SK-N-DZ (cell line): ENCODE measurements around the gene SLC39A3. TPM values are rescaled to one million over a fixed set of nuclear protein-coding genes. Genes with fewer than 3 reads are reported as not detected.

Experiments used
- DNase-seq: peaks from one replicate; pipeline ENCODE4 v3.0.0-alpha.2; 2015; ENCODE audit warnings: low spot score
- polyA plus RNA-seq, 2 experiments: library from polyadenylated mRNA; depleted of rRNA; stranded (reverse); fragments of >200 nt; gene quantifications; 2 replicates each; pipeline ENCODE4 v1.2.3, GENCODE V29; 2014

The SLC39A3 gene
- polyA plus RNA-seq (2014; cell fraction: cytosol; rRNA removed) = 63.6 and 76.7 TPM in 2 replicates
- polyA plus RNA-seq (2014; cell fraction: nucleus; rRNA removed) = 30.9 and 33.5 TPM in 2 replicates

- DNase-seq = peak; percentile 97
These were observed at the start of gene SLC39A3 for GRCh38 chr19:2739602-2740313. Gene SLC39A3, minus strand, starts transcription at chr19:2740017. Its CDS starts 2,760 bp downstream, at chr19:2737257.

DNA sequence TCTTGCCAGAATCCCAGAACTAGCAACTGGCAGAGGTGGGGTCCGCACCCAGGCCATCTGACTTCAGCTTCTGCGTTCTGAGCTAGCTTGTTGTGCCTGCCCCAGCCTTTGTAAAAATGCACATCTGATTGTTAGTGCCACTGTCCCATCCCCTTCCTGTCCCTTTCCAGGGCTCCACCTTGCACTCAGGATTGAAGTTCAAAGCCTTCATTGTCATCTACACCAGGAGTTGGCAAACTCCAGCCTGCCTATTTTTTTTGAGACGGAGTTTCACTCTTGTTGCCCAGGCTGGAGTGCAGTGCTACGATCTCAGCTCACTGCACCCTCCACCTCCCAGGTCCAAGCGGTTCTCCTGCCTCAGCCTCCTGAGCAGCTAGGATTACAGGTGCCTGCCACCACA is 48.4 kb upstream of the SLC39A3 start:
- no peak for DNase-seq

DNA sequence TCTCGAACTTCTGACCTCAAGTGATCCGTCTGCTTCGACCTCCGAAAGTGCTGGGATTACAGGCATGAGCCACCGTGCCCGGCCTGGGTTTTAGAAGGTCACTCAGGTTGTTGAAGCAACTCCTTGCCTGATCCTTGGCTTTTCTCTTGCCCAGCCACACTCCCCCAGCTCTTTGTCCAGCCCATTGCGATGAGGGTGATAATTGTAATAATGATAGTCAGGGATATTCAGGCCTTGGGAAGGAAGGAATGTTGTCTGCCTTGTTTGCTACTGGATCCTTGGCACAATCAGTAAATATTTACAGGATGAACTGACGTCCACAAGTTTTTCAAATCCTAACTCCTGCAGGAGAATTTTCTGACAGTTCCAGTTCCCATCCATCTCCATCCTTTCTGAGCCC is 47.3 kb upstream of the SLC39A3 start:
- no peak for DNase-seq

GRCh38 chr19:2785244-2785997 is 45.6 kb upstream of the SLC39A3 start, which contains the start of gene THOP1:
Gene THOP1, plus strand, starts transcription at chr19:2785503. Its CDS starts 160 bp downstream, at chr19:2785663.
- peak; percentile 97 for DNase-seq

DNA sequence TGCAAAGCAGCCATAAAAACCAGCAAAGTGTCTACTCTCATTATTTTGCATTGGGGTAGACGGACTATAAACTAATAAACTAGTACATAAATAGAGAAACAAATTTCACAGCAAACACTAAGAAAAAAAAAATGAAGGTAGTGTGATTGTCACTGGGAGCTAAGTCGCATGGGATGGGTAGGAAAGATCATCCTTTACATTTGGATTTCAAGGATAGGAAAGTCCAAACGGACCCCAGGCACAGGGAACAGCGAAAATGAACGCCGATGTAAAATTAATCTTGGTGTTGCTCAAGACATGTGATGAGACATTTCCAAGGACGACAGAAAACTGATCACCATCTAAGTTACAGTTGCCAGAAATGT is 43.9 kb upstream of the SLC39A3 start:
- no peak for DNase-seq

DNA sequence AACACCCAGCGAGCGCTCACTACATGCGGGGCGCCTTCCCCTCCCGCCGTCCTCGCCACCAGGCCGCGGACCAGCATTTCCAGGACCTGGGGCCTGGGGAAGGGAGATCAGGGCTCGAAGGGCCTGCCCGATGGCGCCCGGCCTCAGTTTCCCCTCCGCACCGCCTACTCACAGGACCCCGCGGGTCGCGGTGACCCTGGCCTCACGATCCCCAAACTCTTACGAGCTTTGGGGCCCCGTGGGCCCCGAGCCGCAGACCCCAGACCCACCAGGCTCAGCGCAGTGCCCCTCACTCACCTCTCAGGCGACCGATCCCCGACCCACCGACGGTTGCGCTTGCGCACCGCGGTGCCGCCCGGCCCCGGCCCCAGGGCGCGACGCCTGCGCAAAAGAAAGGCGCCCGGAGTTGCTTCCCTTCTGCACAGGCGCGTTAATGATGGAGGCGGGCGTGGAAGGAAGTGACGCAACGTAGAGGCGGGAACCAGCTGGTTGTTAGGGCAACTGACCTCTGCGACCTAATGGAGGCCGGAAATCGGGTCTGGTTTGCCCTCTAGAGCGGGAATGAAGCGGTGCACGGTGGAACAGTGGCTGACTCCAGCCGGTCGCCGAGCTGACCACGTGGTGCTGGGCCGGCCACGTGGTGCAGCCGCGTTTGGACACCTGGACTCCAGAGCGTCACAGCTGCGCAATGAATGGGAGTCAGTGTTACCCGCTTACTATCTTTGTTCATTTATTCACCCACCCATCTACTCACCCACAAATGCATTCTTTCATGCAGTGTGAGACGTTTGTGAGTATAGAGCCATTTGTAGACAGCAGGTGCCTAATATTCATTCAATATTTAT is 43.3 kb upstream of the SLC39A3 start, which contains the start of gene SGTA:
TSS of gene SGTA (minus strand) at position 338 of the 845 bp plus-strand sequence. CDS start 14,205 bp downstream, outside the sequence.
- peak; percentile 99 for DNase-seq

DNA sequence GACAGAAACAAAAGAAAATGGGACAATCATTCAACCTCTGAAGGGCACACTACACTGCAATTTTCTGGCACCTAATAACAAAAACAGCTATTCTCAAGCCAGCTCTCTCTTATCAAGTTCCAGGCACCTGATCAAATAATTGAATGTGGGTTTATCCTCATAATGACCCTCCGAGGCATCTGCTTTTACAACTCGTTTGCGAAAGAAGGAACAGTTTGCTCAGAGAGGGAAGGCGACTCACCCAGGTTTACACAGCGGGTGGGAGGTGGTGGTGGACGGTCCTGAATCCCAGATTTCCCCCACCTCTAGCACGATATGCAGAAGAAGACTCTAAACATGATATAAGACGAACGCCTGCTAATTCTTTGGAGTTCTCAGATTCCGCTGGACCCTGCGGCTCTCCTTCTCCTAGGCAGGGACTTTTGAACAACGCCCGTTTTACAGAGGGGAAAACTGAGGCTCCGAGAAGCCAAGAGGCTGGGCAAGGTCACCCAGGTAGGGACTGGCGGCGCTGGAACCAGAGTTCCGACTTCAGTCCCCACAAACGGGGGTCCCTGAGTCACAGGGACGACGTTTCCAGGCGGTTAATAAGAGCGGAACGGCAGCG is 42.6 kb upstream of the SLC39A3 start:
- DNase-seq = no peak

- DNase-seq = no peak
These were observed 40.5 kb upstream of the SLC39A3 start for GRCh38 chr19:2780284-2780683.

GRCh38 chr19:2779121-2779740 is 39.4 kb upstream of the SLC39A3 start:
- no peak for DNase-seq

- DNase-seq = no peak
These were observed 38.3 kb upstream of the SLC39A3 start for GRCh38 chr19:2777952-2778683.

- DNase-seq = no peak
These were observed 36.0 kb upstream of the SLC39A3 start for GRCh38 chr19:2775556-2776430.

- no peak for DNase-seq
These were observed 35.2 kb upstream of the SLC39A3 start for GRCh38 chr19:2774953-2775555.

DNA sequence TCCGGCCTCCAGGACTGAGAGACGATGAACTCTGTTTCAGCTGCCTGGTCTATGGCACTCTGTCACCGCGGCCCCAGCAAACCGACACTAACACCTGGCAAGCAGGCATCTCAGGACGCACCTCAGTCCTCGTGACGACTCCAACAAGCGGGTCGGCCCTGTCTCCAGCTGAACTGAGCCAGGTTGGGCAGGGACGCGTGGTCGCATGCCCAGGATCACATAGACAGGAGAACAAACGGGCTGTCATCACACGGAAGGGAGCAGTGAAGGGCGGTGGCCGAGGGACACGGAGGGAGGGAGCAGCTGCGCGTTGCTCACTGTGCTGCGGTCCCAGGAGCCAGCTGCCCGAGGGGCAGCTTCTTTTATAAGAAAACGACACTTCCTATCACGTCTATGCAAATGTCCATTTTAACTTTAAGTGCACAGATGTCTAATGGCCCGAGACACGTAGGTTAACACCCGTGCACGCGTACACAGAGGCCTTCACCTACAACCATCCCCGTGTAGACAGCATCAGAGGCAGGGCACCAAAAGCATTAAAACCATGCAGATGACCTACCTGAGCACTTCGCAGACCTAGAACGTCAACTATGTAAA is 34.4 kb upstream of the SLC39A3 start:
- no peak for DNase-seq

DNA sequence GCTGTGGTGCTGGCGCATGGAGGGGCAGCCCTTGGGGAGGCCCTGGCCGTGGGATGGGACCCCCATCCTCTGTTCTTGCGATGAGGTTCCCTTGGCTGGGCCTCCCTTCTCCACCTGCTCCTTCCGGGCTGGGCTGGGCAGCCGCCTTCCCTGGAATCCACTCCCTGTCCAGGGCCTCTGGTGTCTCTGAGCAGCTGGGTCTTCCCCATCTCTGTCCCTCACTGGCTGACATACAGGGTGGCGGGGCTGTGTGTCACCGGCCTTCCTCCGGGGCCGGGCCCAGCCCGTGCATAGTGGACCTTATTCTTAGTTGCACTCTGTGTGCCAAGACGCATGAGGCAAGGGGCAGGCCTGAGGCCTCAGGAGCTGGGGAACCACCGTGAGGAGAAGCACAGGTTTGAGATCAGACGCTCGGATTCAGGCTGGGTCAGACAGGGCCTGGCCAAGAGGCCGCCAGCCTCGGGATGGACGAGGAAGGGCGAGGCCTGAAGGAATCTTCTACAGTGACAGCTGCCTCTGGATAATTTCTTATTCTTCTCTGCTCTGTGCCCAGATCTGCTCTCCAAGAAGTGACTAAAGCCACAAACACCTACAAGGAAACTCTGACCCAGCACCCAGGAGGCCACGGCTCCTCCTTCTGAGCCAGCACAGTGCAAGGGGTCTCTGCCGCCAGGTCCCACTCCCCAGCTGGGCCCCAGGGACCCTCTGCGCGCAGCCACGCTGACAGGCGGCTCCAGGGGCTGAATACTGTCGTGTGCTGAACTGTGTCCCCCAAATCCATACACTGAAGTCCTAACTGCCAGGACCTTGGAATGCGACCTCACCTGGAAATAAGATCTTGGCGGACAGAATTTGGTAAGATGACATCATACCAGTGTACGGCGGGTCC is 32.2 kb upstream of the SLC39A3 start:
- DNase-seq = no peak

GRCh38 chr19:2770055-2771013 is 30.5 kb upstream of the SLC39A3 start:
- DNase-seq = no peak

DNA sequence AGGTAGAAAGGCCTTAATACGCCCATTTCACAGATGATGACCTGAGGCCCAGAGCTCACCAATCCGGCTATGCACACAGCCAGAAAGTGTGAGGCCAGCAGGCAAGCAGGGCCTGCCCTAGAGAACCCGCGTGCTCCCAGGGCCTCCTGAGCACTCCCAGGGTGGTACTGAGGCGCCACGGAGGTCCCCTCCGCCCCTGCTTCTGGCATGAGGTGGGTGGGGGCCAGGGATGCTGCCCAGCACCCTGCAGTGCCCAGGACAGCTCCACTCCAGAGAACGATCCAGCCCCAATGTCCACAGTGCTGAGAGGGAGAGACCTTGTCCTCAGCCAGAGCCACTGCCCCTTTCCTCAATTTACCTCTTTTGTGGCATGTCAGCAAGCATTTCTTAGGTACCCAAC is 29.4 kb upstream of the SLC39A3 start:
- DNase-seq = no peak
